Heart right ventricle (tissue), 16 donors: ENCODE results near the gene MRPL3. TPM values are rescaled to one million over a fixed set of nuclear protein-coding genes. Genes with fewer than 3 reads are reported as not detected.

Source experiments
- ATAC-seq, 8 donors: fragments of 200-7000 bp; cut with Tn5 transposase; one replicate each; pipeline ENCODE4 v1.9.1; 2020; ENCODE audit warnings: mild to moderate bottlenecking in 8 of 8, moderate library complexity in 8 of 8, moderate number of reproducible peaks in 1 of 8
- DNase-seq, 2 donors: peaks; one replicate each; pipeline ENCODE4 v3.0.0-alpha.2; 2020
- H3K27ac ChIP-seq, 10 donors: fragments of 200-600 bp; sonication (generic) in 2 of 10; one replicate each; pipeline versions ENCODE4 v1.5.0 to v1.8.0; 2020 to 2022; ENCODE audit warnings: mild to moderate bottlenecking in 3 of 10
- H3K27me3 ChIP-seq, 7 donors: fragments of 200-600 bp; one replicate each; pipeline ENCODE4 v1.8.0; 2021 to 2022; ENCODE audit warnings: mild to moderate bottlenecking in 2 of 7
- H3K36me3 ChIP-seq, 9 donors: fragments of 200-600 bp; sonication (generic) in 1 of 9; one replicate each; pipeline versions ENCODE4 v1.5.0 to v1.8.0; 2020 to 2022; ENCODE audit warnings: mild to moderate bottlenecking in 2 of 9
- H3K4me1 ChIP-seq, 9 donors: fragments of 200-600 bp; sonication (generic) in 1 of 9; one replicate each; pipeline versions ENCODE4 v1.5.0 to v1.8.0; 2020 to 2022; ENCODE audit warnings: mild to moderate bottlenecking in 4 of 9
- H3K4me3 ChIP-seq, 10 donors: fragments of 200-600 bp; sonication (generic) in 2 of 10; one replicate each; pipeline versions ENCODE4 v1.5.0 to v1.8.0; 2020 to 2022; ENCODE audit warnings: mild to moderate bottlenecking in 7 of 10, moderate library complexity in 2 of 10
- H3K9me3 ChIP-seq, 11 donors: fragments of 200-600 bp in 10 of 11; sonication (generic) in 2 of 11; one replicate each; pipeline versions ENCODE4 v1.5.0 to v1.8.0; 2013 to 2022; ENCODE audit warnings: mild to moderate bottlenecking in 2 of 11, control low read depth in 1 of 11, moderate library complexity in 1 of 11
- CTCF ChIP-seq, 9 donors: fragments of 200-600 bp; sonication (generic) in 2 of 9; IDR thresholded peaks; one replicate each; pipeline versions ENCODE4 v1.5.0 to v1.8.0; 2021 to 2022; ENCODE audit warnings: antibody characterized with exemption in 9 of 9, mild to moderate bottlenecking in 5 of 9, moderate library complexity in 1 of 9
- WGBS, 2 donors: extraction: QIAGEN DNeasy Blood & Tissue Kit; methylation state at CpG; one replicate each; pipeline ENCODE4 v1.1.7; 2013; ENCODE audit warnings: inconsistent platforms in 1 of 2; 5-methylcytosine and 5-hydroxymethylcytosine counted together
- intact Hi-C, 10 donors: fragments of 100-400 bp; cut with DNase I; formaldehyde crosslinking; loops; one replicate each; pipeline versions ENCODE4 v1.11.1 to v1.14.2; 2022
- polyA plus RNA-seq, 2 donors: library from polyadenylated mRNA; stranded (reverse); fragments of 200-250 nt; gene quantifications; one replicate each; pipeline ENCODE4 v1.2.3, GENCODE V29; 2013
- total RNA-seq, 10 donors: library from RNA; stranded (reverse); fragmentation: NEBNext Ultra II Directional in 3 of 10; extraction: Animal tissue kit (Norgen Biotek cat#: 25700) in 3 of 10; gene quantifications; one replicate each; pipeline versions ENCODE4 v1.2.1 to v1.2.4, GENCODE V29; 2021 to 2023
- donor health status: Arrhythmogenic right ventricular cardiomyopathy.
- donor health status: ischemic (EF 13 %, LVEDD 7.1; RV severe dilation, severe dysfunction).
- donor health status: healthy with polysubstance abuse.
- donor health status: DM: no; HTN: yes; CAD: no.
- donor health status: DM: no; HTN: no; CAD: no.
- donor health status: ischemic (EF 25% LVEDD 6.9; RV normal size, moderate dysfunction).
- donor health status: ischemic (EF 25% LVEDD 5.7; RV mildly dilated, moderate dysfunction).
- donor health status: healthy.
- donor health status: DM: yes; HTN: yes; CAD: no.
- donor health status: Ischemic cardiomyopathy.
- donor health status: ischemic (EF 35%, LVEDD 5.7; RV mildly dilated, moderate dysfunction).
- donor health status: nonischemic (EF 11% LVEDD 7.7; RV severe dilation, severe dysfunction).
- donor health status: DM: yes; HTN: yes; CAD: no.
- donor health status: PGD.
- donor health status: ischemic (EF 29% LVEDD 5.4; RV normal size, mild dysfunction).
- donor health status: nonischemic (EF 23%, LVEDD 6.1; RV moderate dilation, normal function).

The MRPL3 gene
- total and polyA plus RNA-seq, 12 donors = 46.5 to 102 (median 51.2) TPM

GRCh38 chr3:131435000-131435399 is 67.8 kb downstream of the MRPL3 start:
- no peaks in the 10 kb centered on the region for H3K27me3 ChIP-seq
- no peak overlapping the region for H3K27ac ChIP-seq
- no peak overlapping the region for H3K4me3 ChIP-seq
- intact Hi-C loops = no loop called here
- ATAC-seq (no peak), DNase-seq (no peak)
- no peak for TF ChIP-seq CTCF (IDR thresholded peaks at IDR 0.05)
- WGBS, 2 donors = 91 to 92% methylated on average over 1 of the region's 1 CpG
- H3K4me1 ChIP-seq = no peaks in the 10 kb centered on the region
- H3K36me3 ChIP-seq = no peaks in the 10 kb centered on the region
- peaks cover 0 to 9% (median 0%) of the 10 kb centered on the region in 11 donors for H3K9me3 ChIP-seq

DNA sequence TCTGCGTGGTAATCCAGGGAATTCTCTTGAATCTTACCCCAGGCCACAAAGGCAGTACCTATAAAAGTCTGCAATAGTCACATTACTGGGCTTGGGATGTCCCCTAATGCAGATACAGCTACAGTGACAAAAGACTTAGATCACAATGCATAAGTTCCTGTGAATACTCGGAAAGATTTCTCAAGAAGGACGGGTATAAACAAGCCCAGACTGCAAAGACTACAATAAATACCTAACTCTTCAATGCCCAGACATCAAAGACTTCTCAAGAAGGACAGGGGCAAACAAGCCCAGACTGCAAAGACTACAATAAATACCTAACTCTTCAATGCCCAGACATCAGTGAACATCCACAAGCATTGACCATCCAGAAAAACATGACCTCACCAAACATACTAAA is 70.3 kb downstream of the MRPL3 start:
- H3K27me3 ChIP-seq = no peaks in the 10 kb centered on the region
- ATAC-seq (no peak), DNase-seq (no peak)
- no peak overlapping the region for H3K4me3 ChIP-seq
- intact Hi-C loops = no loop called here
- H3K9me3 ChIP-seq = peaks cover 0 to 9% (median 0%) of the 10 kb centered on the region in 11 donors
- no peak overlapping the region for H3K27ac ChIP-seq
- no peak for TF ChIP-seq CTCF (IDR thresholded peaks at IDR 0.05)
- WGBS, 2 donors = 88 to 92% methylated on average over 3 of the region's 3 CpGs
- no peaks in the 10 kb centered on the region for H3K36me3 ChIP-seq
- H3K4me1 ChIP-seq = no peaks in the 10 kb centered on the region

GRCh38 chr3:131431754-131432153 is 71.0 kb downstream of the MRPL3 start:
- ATAC-seq = no peak
- 84 to 98% methylated on average over 5 of the region's 5 CpGs for WGBS, 2 donors
- intact Hi-C loops = no loop called here

DNA sequence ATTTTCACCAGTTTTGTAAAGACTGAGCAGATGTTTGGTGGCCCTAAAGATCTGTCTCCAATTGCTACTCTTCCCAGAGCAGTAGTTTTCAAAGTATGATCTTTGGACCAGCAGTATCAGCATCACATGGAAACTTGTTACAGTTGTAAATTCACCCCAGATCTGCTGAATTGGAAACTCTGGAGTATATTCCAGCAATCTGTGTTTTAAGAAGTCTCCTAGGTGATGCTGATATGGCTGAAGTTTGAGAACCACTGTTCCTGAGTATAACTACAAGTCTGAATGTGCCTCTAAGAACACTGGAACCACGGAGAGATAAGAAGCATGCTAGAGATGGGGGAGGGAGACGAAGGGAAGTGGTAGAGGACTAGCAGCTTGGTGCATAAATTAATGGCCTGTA is 75.5 kb downstream of the MRPL3 start:
- no peak for DNase-seq
- no peak overlapping the region for H3K27ac ChIP-seq
- H3K4me3 ChIP-seq = no peak overlapping the region
- H3K36me3 ChIP-seq = no peaks in the 10 kb centered on the region
- H3K9me3 ChIP-seq = no peaks in the 10 kb centered on the region
- WGBS, 2 donors = 48 to 54% methylated on average over 2 of the region's 2 CpGs
- no peaks in the 10 kb centered on the region for H3K4me1 ChIP-seq
- no peak for TF ChIP-seq CTCF (IDR thresholded peaks at IDR 0.05)
- ATAC-seq = no peak
- H3K27me3 ChIP-seq = no peaks in the 10 kb centered on the region
- intact Hi-C loops = no loop called here

More at GRCh38 chr3:131431754-131432153, 71.0 kb downstream of the MRPL3 start:
- TF ChIP-seq CTCF (IDR thresholded peaks at IDR 0.05) = no peak
- Histone ChIP-seq H3K36me3 (no peaks in the 10 kb centered on the region), H3K27me3 (no peaks in the 10 kb centered on the region), H3K27ac (no peak overlapping the region), H3K4me1 (no peaks in the 10 kb centered on the region), H3K4me3 (no peak overlapping the region), H3K9me3 (peaks cover 0 to 9% (median 0%) of the 10 kb centered on the region in 11 donors)
- no peak for DNase-seq
